Measurements from ENCODE around the gene LRMDA.
"Not testable (repeated sequence)": the region's sequence is repeated elsewhere in the genome, so short reads cannot be mapped to it uniquely, and the experiment has no call there.

The LRMDA gene

GRCh38 chr10:76481178-76481577 is 1049.8 kb downstream of the LRMDA start:
- no peak for DNase-seq (ENCODE audit: low read depth in 2 of 2)

GRCh38 chr10:76487582-76487981 is 1056.2 kb downstream of the LRMDA start:
- no peak for DNase-seq (ENCODE audit: low read depth in 2 of 2)

- DNase-seq (ENCODE audit: low read depth in 2 of 2): no peak
Measured at GRCh38 chr10:76488602-76489001, 1057.2 kb downstream of the LRMDA start.

GRCh38 chr10:76491216-76491615 is 1059.8 kb downstream of the LRMDA start:
- DNase-seq (ENCODE audit: low read depth in 2 of 2): no peak

GRCh38 chr10:76492026-76492425 is 1060.6 kb downstream of the LRMDA start:
- no peak for DNase-seq (ENCODE audit: low read depth in 2 of 2)

- DNase-seq (ENCODE audit: low read depth in 2 of 2): no peak
Measured at GRCh38 chr10:76492678-76493472, 1061.5 kb downstream of the LRMDA start.

GRCh38 chr10:76497666-76498065 is 1066.2 kb downstream of the LRMDA start:
- no peak for DNase-seq (ENCODE audit: low read depth in 2 of 2)

GRCh38 chr10:76504823-76505222 is 1073.4 kb downstream of the LRMDA start:
- no peak for DNase-seq (ENCODE audit: low read depth in 2 of 2)

GRCh38 chr10:76509446-76509845 is 1078.0 kb downstream of the LRMDA start:
- DNase-seq (ENCODE audit: low read depth in 2 of 2): no peak

GRCh38 chr10:76514321-76514720 is 1082.9 kb downstream of the LRMDA start:
- DNase-seq (ENCODE audit: low read depth in 2 of 2): no peak

- DNase-seq (ENCODE audit: low read depth in 2 of 2): no peak
Measured at GRCh38 chr10:76514869-76515268, 1083.4 kb downstream of the LRMDA start.

GRCh38 chr10:76522547-76522946 is 1091.1 kb downstream of the LRMDA start:
- no peak for DNase-seq (ENCODE audit: low read depth in 2 of 2)

- DNase-seq (ENCODE audit: low read depth in 2 of 2): no peak
Measured at GRCh38 chr10:76523246-76523645, 1091.8 kb downstream of the LRMDA start.

GRCh38 chr10:76523791-76524351 is 1092.4 kb downstream of the LRMDA start:
- no peak for DNase-seq (ENCODE audit: low read depth in 2 of 2)

GRCh38 chr10:76526833-76527232 is 1095.4 kb downstream of the LRMDA start:
- not testable (repeated sequence) for DNase-seq (ENCODE audit: low read depth in 2 of 2)

GRCh38 chr10:76540331-76540730 is 1108.9 kb downstream of the LRMDA start:
- no peak for DNase-seq (ENCODE audit: low read depth in 2 of 2)

- DNase-seq (ENCODE audit: low read depth in 2 of 2): no peak
Measured at GRCh38 chr10:76540786-76541185, 1109.4 kb downstream of the LRMDA start.

GRCh38 chr10:76541852-76542251 is 1110.4 kb downstream of the LRMDA start:
- DNase-seq (ENCODE audit: low read depth in 2 of 2): no peak

GRCh38 chr10:76542307-76542930 is 1111.0 kb downstream of the LRMDA start:
- DNase-seq (ENCODE audit: low read depth in 2 of 2): no peak

GRCh38 chr10:76543655-76544054 is 1112.2 kb downstream of the LRMDA start:
- DNase-seq (ENCODE audit: low read depth in 2 of 2): no peak

- no peak for DNase-seq (ENCODE audit: low read depth in 2 of 2)
Measured at GRCh38 chr10:76544789-76545188, 1113.4 kb downstream of the LRMDA start.

- DNase-seq (ENCODE audit: low read depth in 2 of 2): no peak
Measured at GRCh38 chr10:76546411-76546810, 1115.0 kb downstream of the LRMDA start.

- peak; percentile 8 to 54 for DNase-seq (ENCODE audit: low read depth in 2 of 2)
Measured at GRCh38 chr10:76547352-76547972, 1116.0 kb downstream of the LRMDA start.

Measured in stimulated activated CD4-positive, alpha-beta T cell treated with anti-CD3 and anti-CD28 coated beads, Interleukin-12 subunit alpha, Interleukin-12 subunit beta, amount 100 ng/mL, for 24 hours (primary cell).